Measurements from ENCODE around the gene TEX22.

The TEX22 gene

DNA sequence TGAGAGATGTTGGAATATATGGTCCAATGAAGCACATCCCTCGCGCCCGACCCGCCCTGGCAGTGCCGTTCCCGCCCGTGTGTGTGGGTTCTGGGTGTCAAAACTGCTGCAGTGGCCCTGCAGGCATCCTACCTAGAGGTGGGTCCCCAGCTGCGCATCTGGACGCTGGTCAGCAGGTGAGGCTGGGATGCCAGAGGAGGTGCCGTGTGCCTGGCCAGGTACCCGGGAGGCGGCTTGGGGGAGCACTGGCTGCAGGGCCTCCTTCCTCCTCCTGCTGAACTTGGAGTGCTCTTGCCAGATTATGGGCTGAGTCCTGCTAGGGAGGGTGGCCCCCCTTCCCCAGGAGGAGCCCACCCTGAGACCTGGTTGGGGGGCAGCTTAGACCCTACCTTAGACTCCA lies 26.5 kb downstream of the TEX22 start:
- Histone ChIP-seq H3K9ac (ENCODE audit: low read length in 2 of 2) (no peak overlapping the region), H3K36me3 (ENCODE audit: control insufficient read depth in 2 of 2, insufficient read depth in 2 of 2, low read length in 2 of 2) (peaks cover 4% of the 10 kb centered on the region in 2 donors), H3K27ac (ENCODE audit: low read length) (no peak overlapping the region), H3K4me1 (ENCODE audit: control insufficient read depth, insufficient read depth, low read length) (peaks cover 26% of the 10 kb centered on the region), H3K27me3 (ENCODE audit: control insufficient read depth in 1 of 2, insufficient read depth in 2 of 2, low read length in 2 of 2) (no peaks in the 10 kb centered on the region), H3K4me3 (ENCODE audit: low read length in 2 of 2) (no peak overlapping the region), H3K9me3 (ENCODE audit: control insufficient read depth in 2 of 2, low read length in 2 of 2) (peaks cover 0 to 6% of the 10 kb centered on the region in 2 donors)

GRCh38 chr14:105425823-105426247 lies 27.5 kb downstream of the TEX22 start:
- no peak overlapping the region for H3K9ac ChIP-seq (ENCODE audit: low read length in 2 of 2)
- no peak overlapping the region for H3K4me3 ChIP-seq (ENCODE audit: low read length in 2 of 2)
- peaks cover 21% of the 10 kb centered on the region for H3K4me1 ChIP-seq (ENCODE audit: control insufficient read depth, insufficient read depth, low read length)
- H3K9me3 ChIP-seq (ENCODE audit: control insufficient read depth in 2 of 2, low read length in 2 of 2) = peaks cover 0 to 6% of the 10 kb centered on the region in 2 donors
- H3K27ac ChIP-seq (ENCODE audit: low read length) = no peak overlapping the region
- H3K36me3 ChIP-seq (ENCODE audit: control insufficient read depth in 2 of 2, insufficient read depth in 2 of 2, low read length in 2 of 2) = peaks cover 4 to 8% of the 10 kb centered on the region in 2 donors
- H3K27me3 ChIP-seq (ENCODE audit: control insufficient read depth in 1 of 2, insufficient read depth in 2 of 2, low read length in 2 of 2) = no peaks in the 10 kb centered on the region

- peaks cover 4 to 8% of the 10 kb centered on the region in 2 donors for H3K36me3 ChIP-seq (ENCODE audit: control insufficient read depth in 2 of 2, insufficient read depth in 2 of 2, low read length in 2 of 2)
- no peak overlapping the region for H3K9ac ChIP-seq (ENCODE audit: low read length in 2 of 2)
- H3K27me3 ChIP-seq (ENCODE audit: control insufficient read depth in 1 of 2, insufficient read depth in 2 of 2, low read length in 2 of 2) = no peaks in the 10 kb centered on the region
- H3K9me3 ChIP-seq (ENCODE audit: control insufficient read depth in 2 of 2, low read length in 2 of 2) = peaks cover 0 to 9% of the 10 kb centered on the region in 2 donors
- no peak overlapping the region for H3K27ac ChIP-seq (ENCODE audit: low read length)
- no peak overlapping the region for H3K4me3 ChIP-seq (ENCODE audit: low read length in 2 of 2)
- peaks cover 13% of the 10 kb centered on the region for H3K4me1 ChIP-seq (ENCODE audit: control insufficient read depth, insufficient read depth, low read length)
These were observed 28.2 kb downstream of the TEX22 start for GRCh38 chr14:105426416-105427130.

GRCh38 chr14:105427412-105427811 lies 29.1 kb downstream of the TEX22 start:
- no peaks in the 10 kb centered on the region for H3K27me3 ChIP-seq (ENCODE audit: control insufficient read depth in 1 of 2, insufficient read depth in 2 of 2, low read length in 2 of 2)
- H3K9me3 ChIP-seq (ENCODE audit: control insufficient read depth in 2 of 2, low read length in 2 of 2) = peaks cover 0 to 9% of the 10 kb centered on the region in 2 donors
- no peak overlapping the region for H3K4me3 ChIP-seq (ENCODE audit: low read length in 2 of 2)
- peaks cover 4 to 8% of the 10 kb centered on the region in 2 donors for H3K36me3 ChIP-seq (ENCODE audit: control insufficient read depth in 2 of 2, insufficient read depth in 2 of 2, low read length in 2 of 2)
- peaks cover 5% of the 10 kb centered on the region for H3K4me1 ChIP-seq (ENCODE audit: control insufficient read depth, insufficient read depth, low read length)
- no peak overlapping the region for H3K9ac ChIP-seq (ENCODE audit: low read length in 2 of 2)
- H3K27ac ChIP-seq (ENCODE audit: low read length) = no peak overlapping the region

DNA sequence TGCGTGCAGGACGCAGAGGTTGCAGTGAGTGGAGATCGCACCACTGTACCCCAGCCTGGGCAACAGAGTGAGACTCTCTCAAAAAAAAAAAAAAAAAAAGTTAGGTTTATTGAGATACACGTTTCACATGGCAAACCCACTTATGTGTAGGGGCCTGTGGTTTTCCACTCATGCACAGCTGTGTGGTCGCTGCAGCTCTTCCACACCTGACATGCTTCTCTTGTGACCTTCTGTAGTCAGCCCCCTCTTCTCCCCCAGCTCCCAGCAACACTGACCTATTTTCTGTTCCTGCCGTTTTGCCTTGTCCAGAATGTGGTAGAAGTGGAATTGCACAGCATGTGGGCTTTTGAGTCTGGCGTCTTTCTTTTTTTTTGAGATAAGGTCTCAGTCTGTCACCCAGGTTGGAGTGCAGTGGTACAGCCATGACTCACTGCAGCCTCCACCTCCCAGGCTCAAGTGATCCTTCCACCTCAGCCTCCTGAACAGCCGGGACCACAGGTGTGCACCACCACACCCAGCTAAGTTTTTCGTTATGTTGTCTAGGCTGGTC lies 29.7 kb downstream of the TEX22 start:
- Histone ChIP-seq H3K9ac (ENCODE audit: low read length in 2 of 2) (no peak overlapping the region), H3K4me1 (ENCODE audit: control insufficient read depth, insufficient read depth, low read length) (no peaks in the 10 kb centered on the region)

GRCh38 chr14:105430042-105430441 lies 31.7 kb downstream of the TEX22 start:
- Histone ChIP-seq H3K36me3 (ENCODE audit: control insufficient read depth in 2 of 2, insufficient read depth in 2 of 2, low read length in 2 of 2) (peaks cover 4 to 8% of the 10 kb centered on the region in 2 donors), H3K27ac (ENCODE audit: low read length) (no peak overlapping the region), H3K4me3 (ENCODE audit: low read length in 2 of 2) (no peak overlapping the region)

More for the DNA sequence above, 29.7 kb downstream of the TEX22 start:
- no peak overlapping the region for H3K4me3 ChIP-seq (ENCODE audit: low read length in 2 of 2)
- peaks cover 0 to 9% of the 10 kb centered on the region in 2 donors for H3K9me3 ChIP-seq (ENCODE audit: control insufficient read depth in 2 of 2, low read length in 2 of 2)
- H3K36me3 ChIP-seq (ENCODE audit: control insufficient read depth in 2 of 2, insufficient read depth in 2 of 2, low read length in 2 of 2) = peaks cover 4 to 8% of the 10 kb centered on the region in 2 donors
- no peak overlapping the region for H3K27ac ChIP-seq (ENCODE audit: low read length)
- H3K27me3 ChIP-seq (ENCODE audit: control insufficient read depth in 1 of 2, insufficient read depth in 2 of 2, low read length in 2 of 2) = no peaks in the 10 kb centered on the region

GRCh38 chr14:105430565-105430964 lies 32.2 kb downstream of the TEX22 start:
- Histone ChIP-seq H3K4me3 (ENCODE audit: low read length in 2 of 2) (no peak overlapping the region), H3K27me3 (ENCODE audit: control insufficient read depth in 1 of 2, insufficient read depth in 2 of 2, low read length in 2 of 2) (no peaks in the 10 kb centered on the region), H3K9ac (ENCODE audit: low read length in 2 of 2) (no peak overlapping the region), H3K27ac (ENCODE audit: low read length) (no peak overlapping the region), H3K9me3 (ENCODE audit: control insufficient read depth in 2 of 2, low read length in 2 of 2) (peaks cover 0 to 9% of the 10 kb centered on the region in 2 donors), H3K36me3 (ENCODE audit: control insufficient read depth in 2 of 2, insufficient read depth in 2 of 2, low read length in 2 of 2) (peaks cover 4 to 8% of the 10 kb centered on the region in 2 donors), H3K4me1 (ENCODE audit: control insufficient read depth, insufficient read depth, low read length) (no peaks in the 10 kb centered on the region)

More at GRCh38 chr14:105430042-105430441, 31.7 kb downstream of the TEX22 start:
- Histone ChIP-seq H3K9ac (ENCODE audit: low read length in 2 of 2) (no peak overlapping the region), H3K9me3 (ENCODE audit: control insufficient read depth in 2 of 2, low read length in 2 of 2) (peaks cover 0 to 9% of the 10 kb centered on the region in 2 donors), H3K4me1 (ENCODE audit: control insufficient read depth, insufficient read depth, low read length) (no peaks in the 10 kb centered on the region), H3K27me3 (ENCODE audit: control insufficient read depth in 1 of 2, insufficient read depth in 2 of 2, low read length in 2 of 2) (no peaks in the 10 kb centered on the region)

- Histone ChIP-seq H3K9me3 (ENCODE audit: control insufficient read depth in 2 of 2, low read length in 2 of 2) (peaks cover 0 to 9% of the 10 kb centered on the region in 2 donors), H3K4me1 (ENCODE audit: control insufficient read depth, insufficient read depth, low read length) (no peaks in the 10 kb centered on the region), H3K27me3 (ENCODE audit: control insufficient read depth in 1 of 2, insufficient read depth in 2 of 2, low read length in 2 of 2) (no peaks in the 10 kb centered on the region), H3K27ac (ENCODE audit: low read length) (no peak overlapping the region), H3K4me3 (ENCODE audit: low read length in 2 of 2) (no peak overlapping the region), H3K9ac (ENCODE audit: low read length in 2 of 2) (no peak overlapping the region), H3K36me3 (ENCODE audit: control insufficient read depth in 2 of 2, insufficient read depth in 2 of 2, low read length in 2 of 2) (peaks cover 4 to 8% of the 10 kb centered on the region in 2 donors)
These were observed 32.9 kb downstream of the TEX22 start for GRCh38 chr14:105431256-105431655.

DNA sequence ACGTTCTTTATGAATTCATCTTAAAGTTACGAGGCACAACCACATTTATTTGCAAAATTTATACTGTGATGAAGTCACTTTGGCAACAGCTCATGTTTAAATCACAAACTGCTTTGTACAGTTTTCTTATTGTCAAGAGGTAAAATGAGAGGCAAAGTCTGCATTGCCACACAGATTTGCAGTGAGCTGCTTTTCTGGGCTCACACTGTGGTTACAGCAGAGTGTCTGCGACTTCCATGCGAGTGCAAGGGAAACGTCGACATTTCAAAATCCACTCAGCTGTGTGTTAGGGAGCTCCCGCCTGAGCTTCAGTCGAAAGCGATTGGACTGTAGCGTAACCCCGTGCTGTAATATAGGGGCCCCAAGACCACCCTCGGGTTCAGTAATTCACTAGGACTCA lies 34.3 kb downstream of the TEX22 start:
- no peak overlapping the region for H3K27ac ChIP-seq (ENCODE audit: low read length)
- peaks cover 0 to 4% of the 10 kb centered on the region in 2 donors for H3K9me3 ChIP-seq (ENCODE audit: control insufficient read depth in 2 of 2, low read length in 2 of 2)
- peaks cover 4% of the 10 kb centered on the region for H3K4me1 ChIP-seq (ENCODE audit: control insufficient read depth, insufficient read depth, low read length)
- peaks cover 3 to 4% of the 10 kb centered on the region in 2 donors for H3K36me3 ChIP-seq (ENCODE audit: control insufficient read depth in 2 of 2, insufficient read depth in 2 of 2, low read length in 2 of 2)
- no peak overlapping the region for H3K4me3 ChIP-seq (ENCODE audit: low read length in 2 of 2)
- H3K27me3 ChIP-seq (ENCODE audit: control insufficient read depth in 1 of 2, insufficient read depth in 2 of 2, low read length in 2 of 2) = no peaks in the 10 kb centered on the region
- no peak overlapping the region for H3K9ac ChIP-seq (ENCODE audit: low read length in 2 of 2)

DNA sequence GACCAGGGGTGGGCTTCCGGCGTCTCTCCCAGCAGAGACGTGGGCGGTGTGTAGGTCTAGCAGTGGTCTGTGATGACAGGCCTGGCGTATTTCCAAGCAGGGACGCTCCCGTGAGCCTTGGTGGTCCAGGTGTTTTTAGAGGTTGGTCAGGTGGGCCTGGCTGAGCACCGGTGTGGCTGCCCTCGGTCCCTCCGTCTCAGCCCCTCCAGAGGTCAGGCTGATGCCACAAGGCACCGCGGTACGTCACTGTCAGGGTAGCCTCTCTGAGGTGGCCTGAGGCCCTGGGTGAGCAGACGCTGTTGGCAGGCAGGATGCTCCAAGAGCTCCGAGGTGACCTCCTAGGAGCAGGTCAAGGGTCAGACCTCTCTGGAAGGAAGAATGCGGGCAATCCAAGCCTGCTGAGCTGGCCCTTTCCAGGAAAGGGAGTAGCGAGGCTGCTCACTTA lies 34.8 kb downstream of the TEX22 start:
- H3K4me1 ChIP-seq (ENCODE audit: control insufficient read depth, insufficient read depth, low read length) = peaks cover 5% of the 10 kb centered on the region
- no peak overlapping the region for H3K4me3 ChIP-seq (ENCODE audit: low read length in 2 of 2)
- peaks cover 0 to 4% of the 10 kb centered on the region in 2 donors for H3K9me3 ChIP-seq (ENCODE audit: control insufficient read depth in 2 of 2, low read length in 2 of 2)
- H3K9ac ChIP-seq (ENCODE audit: low read length in 2 of 2) = no peak overlapping the region
- peaks cover 3 to 4% of the 10 kb centered on the region in 2 donors for H3K36me3 ChIP-seq (ENCODE audit: control insufficient read depth in 2 of 2, insufficient read depth in 2 of 2, low read length in 2 of 2)
- H3K27me3 ChIP-seq (ENCODE audit: control insufficient read depth in 1 of 2, insufficient read depth in 2 of 2, low read length in 2 of 2) = no peaks in the 10 kb centered on the region
- H3K27ac ChIP-seq (ENCODE audit: low read length) = no peak overlapping the region

DNA sequence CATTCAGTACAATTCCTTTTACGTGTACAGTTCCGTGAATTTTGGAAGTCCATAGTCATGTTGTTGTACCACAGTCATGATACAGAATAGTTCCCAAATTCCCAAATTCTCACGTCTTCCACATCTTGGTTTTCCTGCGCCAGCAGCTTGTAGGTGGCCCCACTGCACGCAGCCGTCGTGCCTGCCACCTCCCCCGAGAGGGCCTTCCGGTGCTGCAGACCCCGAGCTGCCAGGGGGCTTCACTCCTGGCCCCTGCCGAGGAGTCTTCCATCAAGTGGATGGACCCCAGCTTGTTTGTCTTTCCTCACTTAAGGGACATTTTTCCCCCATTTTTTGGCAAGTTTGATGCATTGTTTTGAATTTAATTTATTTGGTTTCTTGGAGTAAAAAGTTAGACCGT lies 38.1 kb downstream of the TEX22 start:
- no peak overlapping the region for H3K9ac ChIP-seq (ENCODE audit: low read length in 2 of 2)
- H3K36me3 ChIP-seq (ENCODE audit: control insufficient read depth in 2 of 2, insufficient read depth in 2 of 2, low read length in 2 of 2) = peaks cover 0 to 5% of the 10 kb centered on the region in 2 donors
- H3K27ac ChIP-seq (ENCODE audit: low read length) = no peak overlapping the region
- no peaks in the 10 kb centered on the region for H3K27me3 ChIP-seq (ENCODE audit: control insufficient read depth in 1 of 2, insufficient read depth in 2 of 2, low read length in 2 of 2)
- no peaks in the 10 kb centered on the region for H3K9me3 ChIP-seq (ENCODE audit: control insufficient read depth in 2 of 2, low read length in 2 of 2)
- H3K4me1 ChIP-seq (ENCODE audit: control insufficient read depth, insufficient read depth, low read length) = peaks cover 5% of the 10 kb centered on the region
- H3K4me3 ChIP-seq (ENCODE audit: low read length in 2 of 2) = no peak overlapping the region
